ENCODE results near the gene RAB19.

Gene RAB19

GRCh38 chr7:140423501-140423900 is 19.6 kb downstream of the RAB19 start:
- H3K27me3 ChIP-seq, result peaks cover 6% of the 10 kb centered on the region; the same call in 1 of the 2 replicates
- H3K36me3 ChIP-seq, result no peaks in the 10 kb centered on the region
- no peak for TF ChIP-seq CTCF (IDR thresholded peaks at IDR 0.05; ENCODE audit: low read depth, low read length)
- H3K4me1 ChIP-seq, result no peaks in the 10 kb centered on the region
- H3K4me3 ChIP-seq (ENCODE audit: low read depth, low read length), result no peak overlapping the region
- no peak for DNase-seq
- H3K9me3 ChIP-seq, result no peaks in the 10 kb centered on the region; the same call in 1 of the 2 replicates

- Histone ChIP-seq H3K27me3 (peaks cover 6% of the 10 kb centered on the region; the same call in 1 of the 2 replicates), H3K4me1 (no peaks in the 10 kb centered on the region), H3K36me3 (no peaks in the 10 kb centered on the region), H3K4me3 (ENCODE audit: low read depth, low read length) (no peak overlapping the region), H3K9me3 (no peaks in the 10 kb centered on the region; the same call in 1 of the 2 replicates)
- DNase-seq, result no peak
- TF ChIP-seq CTCF (IDR thresholded peaks at IDR 0.05; ENCODE audit: low read depth, low read length), result no peak
Observed at GRCh38 chr7:140425718-140426117, 21.9 kb downstream of the RAB19 start.

- TF ChIP-seq CTCF (IDR thresholded peaks at IDR 0.05; ENCODE audit: low read depth, low read length), result no peak
- H3K36me3 ChIP-seq, result no peaks in the 10 kb centered on the region
- H3K27me3 ChIP-seq, result peaks cover 6% of the 10 kb centered on the region; the same call in 1 of the 2 replicates
- H3K4me1 ChIP-seq, result no peaks in the 10 kb centered on the region
- no peaks in the 10 kb centered on the region; the same call in 1 of the 2 replicates for H3K9me3 ChIP-seq
- no peak overlapping the region for H3K4me3 ChIP-seq (ENCODE audit: low read depth, low read length)
- DNase-seq, result no peak
Observed at GRCh38 chr7:140426130-140426529, 22.3 kb downstream of the RAB19 start.

GRCh38 chr7:140433396-140433795 is 29.5 kb downstream of the RAB19 start:
- no peaks in the 10 kb centered on the region for H3K27me3 ChIP-seq
- no peak overlapping the region for H3K4me3 ChIP-seq (ENCODE audit: low read depth, low read length)
- H3K4me1 ChIP-seq, result no peaks in the 10 kb centered on the region
- no peak for TF ChIP-seq CTCF (IDR thresholded peaks at IDR 0.05; ENCODE audit: low read depth, low read length)
- DNase-seq, result no peak
- H3K9me3 ChIP-seq, result no peaks in the 10 kb centered on the region
- H3K36me3 ChIP-seq, result no peaks in the 10 kb centered on the region

GRCh38 chr7:140435252-140435895 is 31.5 kb downstream of the RAB19 start:
- H3K4me3 ChIP-seq (ENCODE audit: low read depth, low read length), result no peak overlapping the region
- TF ChIP-seq CTCF (IDR thresholded peaks at IDR 0.05; ENCODE audit: low read depth, low read length), result no peak

GRCh38 chr7:140439359-140439758 is 35.5 kb downstream of the RAB19 start:
- Histone ChIP-seq H3K27me3 (no peaks in the 10 kb centered on the region), H3K4me1 (no peaks in the 10 kb centered on the region), H3K36me3 (no peaks in the 10 kb centered on the region), H3K4me3 (ENCODE audit: low read depth, low read length) (no peak overlapping the region), H3K9me3 (no peaks in the 10 kb centered on the region)
- no peak for DNase-seq
- TF ChIP-seq CTCF (IDR thresholded peaks at IDR 0.05; ENCODE audit: low read depth, low read length), result no peak

More at GRCh38 chr7:140435252-140435895, 31.5 kb downstream of the RAB19 start:
- Histone ChIP-seq H3K4me1 (no peaks in the 10 kb centered on the region), H3K9me3 (no peaks in the 10 kb centered on the region), H3K27me3 (no peaks in the 10 kb centered on the region), H3K36me3 (no peaks in the 10 kb centered on the region)
- DNase-seq, result peak; percentile 51

All from BE2C (cell line).